H9 (cell line): ENCODE data around the gene TBL1Y. TPM values are rescaled to one million over a fixed set of nuclear protein-coding genes. Genes with fewer than 3 reads are reported as not detected.

Experiments used
- DNase-seq: peaks from one replicate; pipeline ENCODE4 v3.0.0-alpha.2; 2017
- H2AFZ ChIP-seq: one replicate; pipeline ENCODE4 v1.6.1; 2013; ENCODE audit warnings: mild to moderate bottlenecking, low read length, control low read depth, moderate library complexity
- H2AK5ac ChIP-seq: 2 replicates; pipeline ENCODE4 v1.6.1; 2013; ENCODE audit warnings: low read length, control low read depth, mixed read lengths; ENCODE audit not compliant: insufficient read length
- H2BK120ac ChIP-seq: one replicate; pipeline ENCODE4 v1.6.1; 2013; ENCODE audit warnings: low read depth, mild to moderate bottlenecking, low read length, control low read depth, inconsistent platforms; ENCODE audit not compliant: poor library complexity, severe bottlenecking
- H2BK12ac ChIP-seq: 2 replicates; pipeline ENCODE4 v1.6.1; 2013; ENCODE audit warnings: low read length, control low read depth, mixed read lengths, low read depth; ENCODE audit not compliant: insufficient read length
- H2BK15ac ChIP-seq: 2 replicates; pipeline ENCODE4 v1.6.1; 2013; ENCODE audit warnings: low read depth, low read length, control low read depth
- H2BK20ac ChIP-seq: one replicate; pipeline ENCODE4 v1.6.1; 2013; ENCODE audit warnings: low read depth, mild to moderate bottlenecking, low read length, control low read depth, inconsistent platforms; ENCODE audit not compliant: poor library complexity, severe bottlenecking
- H2BK5ac ChIP-seq: 2 replicates; pipeline ENCODE4 v1.6.1; 2013; ENCODE audit warnings: low read length, control low read depth, mixed read lengths; ENCODE audit not compliant: insufficient read length
- H3K14ac ChIP-seq: 2 replicates; pipeline ENCODE4 v1.6.1; 2013; ENCODE audit warnings: low read length, control low read depth; ENCODE audit not compliant: insufficient read depth
- H3K18ac ChIP-seq: 2 replicates; pipeline ENCODE4 v1.6.1; 2013; ENCODE audit warnings: low read depth, mild to moderate bottlenecking, mixed read lengths, low read length, control low read depth; ENCODE audit not compliant: insufficient read length
- H3K23ac ChIP-seq: 2 replicates; pipeline ENCODE4 v1.6.1; 2013; ENCODE audit warnings: low read length, control low read depth, mixed read lengths, low read depth; ENCODE audit not compliant: insufficient read length
- H3K23me2 ChIP-seq: 2 replicates; pipeline ENCODE4 v1.6.1; 2013; ENCODE audit warnings: low read depth, mild to moderate bottlenecking, mixed read lengths, low read length, control low read depth; ENCODE audit not compliant: insufficient read length, poor library complexity, severe bottlenecking
- H3K27ac ChIP-seq: 2 replicates; pipeline ENCODE4 v1.5.1; 2013; ENCODE audit warnings: low read length, control low read depth, mixed read lengths, low read depth; ENCODE audit not compliant: insufficient read length
- H3K27me3 ChIP-seq: 2 replicates; pipeline ENCODE4 v1.6.1; 2013; ENCODE audit warnings: low read length, control low read depth, inconsistent platforms; ENCODE audit not compliant: insufficient read depth
- H3K4ac ChIP-seq: 2 replicates; pipeline ENCODE4 v1.6.1; 2013; ENCODE audit warnings: low read depth, mild to moderate bottlenecking, control low read depth, inconsistent platforms, low read length, moderate library complexity
- H3K4me1 ChIP-seq: 2 replicates; pipeline ENCODE4 v1.6.1; 2013; ENCODE audit warnings: low read length, control low read depth, inconsistent platforms; ENCODE audit not compliant: insufficient read depth
- H3K4me2 ChIP-seq: 2 replicates; pipeline ENCODE4 v1.6.1; 2013; ENCODE audit warnings: low read length, control low read depth, mixed read lengths; ENCODE audit not compliant: insufficient read length, insufficient read depth
- H3K56ac ChIP-seq: 2 replicates; pipeline ENCODE4 v1.6.1; 2013; ENCODE audit warnings: low read depth, mild to moderate bottlenecking, mixed read lengths, low read length, control low read depth; ENCODE audit not compliant: insufficient read length
- H3K79me1 ChIP-seq: 2 replicates; pipeline ENCODE4 v1.6.1; 2013; ENCODE audit warnings: low read depth, mild to moderate bottlenecking, moderate library complexity, low read length, control low read depth, inconsistent platforms; ENCODE audit not compliant: insufficient read depth, poor library complexity, severe bottlenecking
- H3K79me2 ChIP-seq: 2 replicates; pipeline ENCODE4 v1.6.1; 2013; ENCODE audit warnings: low read length, control low read depth, inconsistent platforms; ENCODE audit not compliant: insufficient read depth
- H3K9ac ChIP-seq: 2 replicates; pipeline ENCODE4 v1.6.1; 2013; ENCODE audit warnings: low read length, control low read depth, mixed read lengths; ENCODE audit not compliant: insufficient read length; ENCODE audit errors: extremely low read depth
- H3K9me3 ChIP-seq: one replicate; pipeline ENCODE4 v1.6.1; 2013; ENCODE audit warnings: low read depth, low read length, inconsistent platforms; ENCODE audit not compliant: control insufficient read depth
- H3T11ph ChIP-seq: one replicate; pipeline ENCODE4 v1.6.1; 2013; ENCODE audit warnings: mild to moderate bottlenecking, low read length, control low read depth, inconsistent platforms
- H4K20me1 ChIP-seq: one replicate; pipeline ENCODE4 v1.6.1; 2013; ENCODE audit not compliant: control insufficient read depth, insufficient read length, insufficient read depth
- H4K5ac ChIP-seq: 2 replicates; pipeline ENCODE4 v1.6.1; 2013; ENCODE audit warnings: low read depth, mild to moderate bottlenecking, mixed read lengths, low read length, control low read depth; ENCODE audit not compliant: insufficient read length
- H4K8ac ChIP-seq: replicated peaks from 2 replicates; pipeline ENCODE4 v1.6.1; 2013; ENCODE audit warnings: low read length, control low read depth, mixed read lengths, low read depth; ENCODE audit not compliant: insufficient read length
- H4K91ac ChIP-seq: 2 replicates; pipeline ENCODE4 v1.6.1; 2013; ENCODE audit warnings: low read depth, mild to moderate bottlenecking, moderate library complexity, mixed read lengths, low read length, control low read depth; ENCODE audit not compliant: insufficient read length
- H3K27ac Mint-ChIP-seq, 3 experiments: 2 replicates in 2 of 3; 3 replicates in 1 of 3; pipeline ENCODE4 v1.8.0; 2020 to 2021; ENCODE audit warnings: mixed read lengths in 3 of 3, mild to moderate bottlenecking in 1 of 3, moderate library complexity in 1 of 3
- H3K27me3 Mint-ChIP-seq: 2 replicates; pipeline ENCODE4 v1.8.0; 2021; ENCODE audit warnings: low read depth, mild to moderate bottlenecking, moderate library complexity, mixed read lengths
- H3K36me3 Mint-ChIP-seq, 3 experiments: 2 replicates in 2 of 3; 3 replicates in 1 of 3; pipeline ENCODE4 v1.8.0; 2020 to 2021; ENCODE audit warnings: low read depth in 3 of 3, mixed read lengths in 3 of 3; ENCODE audit not compliant: insufficient read depth in 1 of 3
- H3K4me1 Mint-ChIP-seq, 2 experiments: 2 replicates each; pipeline ENCODE4 v1.8.0; 2020; ENCODE audit warnings: mixed read lengths in 2 of 2
- H3K4me3 Mint-ChIP-seq, 2 experiments: 2 replicates in 1 of 2; 3 replicates in 1 of 2; pipeline ENCODE4 v1.8.0; 2020 to 2021; ENCODE audit warnings: mild to moderate bottlenecking in 2 of 2, mixed read lengths in 2 of 2, moderate library complexity in 1 of 2
- H3K9me3 Mint-ChIP-seq, 2 experiments: 2 replicates in 1 of 2; 3 replicates in 1 of 2; pipeline ENCODE4 v1.8.0; 2020; ENCODE audit warnings: mild to moderate bottlenecking in 2 of 2, mixed read lengths in 2 of 2, moderate library complexity in 1 of 2
- CTCF ChIP-seq: fragments of 200-600 bp; sonication (generic); conservative IDR thresholded peaks from 3 replicates; pipeline ENCODE4 v1.8.0; 2021; ENCODE audit warnings: antibody characterized with exemption, mild to moderate bottlenecking
- WGBS: extraction: QIAGEN DNeasy Blood & Tissue Kit; methylation state at CpG from one replicate; pipeline ENCODE4 v1.1.7; 2013; ENCODE audit warnings: missing lambda C conversion rate, low lambda C conversion rate, mixed read lengths; ENCODE audit not compliant: insufficient read length; ENCODE audit errors: extremely low coverage; 5-methylcytosine and 5-hydroxymethylcytosine counted together
- total RNA-seq: library from RNA; stranded (reverse); gene quantifications from 2 replicates; pipeline ENCODE4 v1.2.1, GENCODE V29; 2021

The TBL1Y gene
- total RNA-seq, 1 experiment from 2014 or later: not detected

DNA sequence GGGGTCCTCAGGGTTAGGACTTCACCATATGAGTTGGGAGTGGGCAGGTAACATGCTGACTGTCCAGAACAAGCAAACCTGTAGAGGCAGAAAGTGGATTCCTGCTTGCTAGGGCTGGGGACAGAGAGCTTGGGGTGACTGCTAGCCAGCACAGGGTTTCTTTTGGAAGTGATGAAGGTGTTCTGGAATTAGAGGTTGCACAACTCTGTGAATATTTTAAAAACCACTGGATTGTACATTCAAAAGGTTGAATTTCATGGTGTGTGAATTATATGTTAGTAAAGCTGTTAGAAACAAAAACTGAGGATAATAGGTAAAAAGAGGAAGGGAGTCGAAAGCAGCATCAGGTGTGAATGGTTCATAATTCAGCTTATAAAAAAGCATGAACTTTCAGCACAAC, 57.7 kb downstream of the TBL1Y start:
- Histone ChIP-seq H3K27ac (no peak overlapping the region), H3K4me2 (no peak overlapping the region), H3K27me3 (no peaks in the 10 kb centered on the region), H3K79me2 (no peaks in the 10 kb centered on the region), H2AFZ (no peak overlapping the region), H3K18ac (no peak overlapping the region), H2AK5ac (no peak overlapping the region), H3K23ac (no peak overlapping the region), H2BK15ac (no peak overlapping the region), H4K91ac (no peak overlapping the region), H4K20me1 (no peaks in the 10 kb centered on the region), H2BK5ac (no peak overlapping the region), H3K9ac (no peak overlapping the region), H3K79me1 (no peaks in the 10 kb centered on the region), H2BK120ac (no peak overlapping the region), H3T11ph (no peak overlapping the region), H3K4me1 (no peaks in the 10 kb centered on the region), H2BK12ac (no peak overlapping the region), H2BK20ac (no peak overlapping the region), H3K23me2 (no peaks in the 10 kb centered on the region), H3K14ac (no peak overlapping the region), H3K9me3 (no peaks in the 10 kb centered on the region), H3K4ac (no peak overlapping the region), H4K8ac (no peak overlapping the region), H4K5ac (no peak overlapping the region), H3K56ac (no peak overlapping the region)
- no peak for TF ChIP-seq CTCF
- Mint-ChIP-seq H3K4me1 (no peaks in the 10 kb centered on the region), H3K9me3 (no peaks in the 10 kb centered on the region), H3K27me3 (no peaks in the 10 kb centered on the region), H3K27ac (no peak overlapping the region), H3K36me3 (no peaks in the 10 kb centered on the region), H3K4me3 (no peak overlapping the region)
- no CpG with 5 or more reads among the region's 1 CpG for WGBS
- no peak for DNase-seq
